GM12892 (cell line): ENCODE results near the gene FSIP1.

Experiments used
- POLR2A ChIP-seq: IDR thresholded peaks from 2 replicates; pipeline ENCODE4 v1.6.1; 2011; ENCODE audit warnings: low read depth, low read length, control low read depth
- POLR2AphosphoS5 ChIP-seq: IDR thresholded peaks from 2 replicates; pipeline ENCODE4 v1.6.1; 2011; ENCODE audit warnings: low read depth, low read length, control low read depth

GRCh38 chr15:39628546-39629257, 153.9 kb downstream of the FSIP1 start:
- no peak for TF ChIP-seq POLR2A
- no peak for TF ChIP-seq POLR2AphosphoS5
